DMS114 treated with DMSO at 0.1 percent for 48 hours (cell line): ENCODE data around the gene CAMKK1.
"Not testable (repeated sequence)": the region's sequence is repeated elsewhere in the genome, so short reads cannot be mapped to it uniquely, and the experiment has no call there.

Experiments used
- DNase-seq: peaks from one replicate; lab custom pipeline; 2025; ENCODE audit not compliant: unreplicated experiment; lab: John Stamatoyannopoulos, UW

CAMKK1 gene

DNA sequence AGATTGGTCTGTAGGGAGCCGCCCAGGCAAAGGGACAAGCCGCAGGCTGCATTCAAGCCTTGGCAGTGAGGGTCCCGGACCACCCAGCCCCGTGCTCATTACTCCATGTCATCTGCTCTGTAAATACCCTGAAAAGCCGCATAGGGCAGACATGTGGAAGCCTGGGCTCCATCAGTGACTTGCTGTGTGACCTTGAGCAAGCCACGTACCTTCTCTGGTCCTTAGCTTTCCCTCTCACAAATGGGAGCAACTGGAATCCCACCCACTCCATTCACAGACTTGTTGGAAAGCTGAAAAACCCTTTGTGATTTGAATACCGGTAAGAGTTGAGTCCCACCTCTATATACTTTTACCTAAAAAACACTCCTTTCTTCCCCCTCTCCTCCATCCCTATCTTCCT lies 11.9 kb downstream of the CAMKK1 start:
- no peak for DNase-seq

- no peak for DNase-seq
Observed at GRCh38 chr17:3879591-3880417, 13.0 kb downstream of the CAMKK1 start.

- DNase-seq = no peak
Observed at GRCh38 chr17:3879186-3879585, 13.7 kb downstream of the CAMKK1 start.

DNA sequence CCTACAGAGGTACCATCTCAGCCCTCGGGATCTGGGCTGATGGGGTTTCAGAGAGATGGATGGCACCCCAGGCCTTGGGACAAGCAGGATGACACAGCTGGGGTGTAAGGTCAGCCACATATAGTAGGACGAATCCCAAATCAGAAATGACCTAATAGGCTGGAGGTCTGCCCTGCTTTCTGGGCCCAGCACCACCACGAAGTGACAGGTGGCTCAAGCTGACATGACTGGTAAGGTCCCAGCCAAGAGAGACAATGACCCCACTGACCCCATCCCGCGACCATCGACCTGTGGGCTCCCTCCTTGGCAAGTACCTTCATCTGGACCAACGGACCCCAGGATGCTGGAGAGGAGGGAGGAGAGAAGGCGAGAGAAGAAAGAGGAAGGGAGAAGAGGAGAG lies 15.6 kb downstream of the CAMKK1 start:
- DNase-seq = no peak

- DNase-seq = no peak
Observed at GRCh38 chr17:3875317-3875716, 17.5 kb downstream of the CAMKK1 start.

DNA sequence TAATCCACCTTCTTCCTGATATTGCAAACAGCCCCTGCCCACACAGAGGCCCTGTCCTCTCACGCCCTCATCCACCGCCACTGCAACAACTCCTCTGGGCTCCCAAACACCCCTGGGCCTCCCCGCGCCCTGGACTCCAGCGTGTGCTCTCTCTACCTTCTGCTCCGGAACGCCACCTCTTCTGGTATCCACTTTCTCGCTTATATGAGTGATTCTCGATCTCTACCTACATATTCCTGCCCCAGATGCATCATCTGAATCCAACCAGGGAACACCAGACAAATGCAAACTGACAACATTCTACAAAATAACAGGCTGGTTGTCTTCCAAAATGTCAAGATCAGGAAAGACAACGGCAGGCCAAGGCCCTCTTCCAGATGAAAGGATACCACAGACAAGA lies 19.0 kb downstream of the CAMKK1 start:
- no peak for DNase-seq

DNA sequence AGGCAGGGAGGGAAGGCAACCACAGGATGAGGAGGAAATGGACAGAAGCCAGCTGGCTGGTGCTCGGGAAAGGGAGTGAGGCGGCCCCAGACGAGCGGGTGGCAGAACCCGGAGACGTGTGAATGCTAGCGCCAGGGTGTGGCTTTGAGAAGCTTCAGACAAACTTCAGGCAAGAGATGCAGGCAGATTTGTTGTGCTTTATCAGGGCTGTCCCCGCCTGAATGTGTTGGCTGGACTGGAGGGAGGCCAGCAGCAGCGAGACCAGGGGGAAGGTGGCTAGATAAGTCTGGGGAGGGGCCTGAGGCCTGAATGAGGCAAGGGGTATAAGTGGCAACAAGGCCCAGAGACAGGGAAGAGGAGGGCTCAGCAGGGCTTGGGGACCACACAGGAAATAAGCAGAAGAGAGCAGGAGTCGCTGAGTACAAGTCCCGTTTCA lies 22.0 kb downstream of the CAMKK1 start:
- DNase-seq = no peak

GRCh38 chr17:3867606-3868005 lies 25.2 kb downstream of the CAMKK1 start:
- DNase-seq = no peak

DNA sequence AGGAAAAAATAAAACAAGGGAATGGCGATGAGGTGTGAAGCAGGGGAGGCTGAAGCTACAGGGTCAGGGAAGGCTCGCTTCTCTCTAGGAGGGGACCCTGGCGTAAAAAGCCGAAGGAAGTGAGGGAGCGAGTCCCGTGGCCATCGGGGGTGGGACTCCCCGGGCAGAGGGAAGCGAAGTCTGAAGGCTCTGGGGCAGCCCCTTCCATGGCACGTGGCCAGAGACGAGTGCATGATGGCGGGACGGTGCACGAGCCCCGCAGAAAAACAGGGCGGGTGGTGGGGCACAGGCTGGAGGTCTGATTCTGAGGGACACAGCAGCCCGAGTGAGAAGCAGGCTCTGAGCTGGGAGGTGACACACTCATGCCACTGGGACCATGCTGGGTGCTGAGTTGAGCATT lies 25.7 kb downstream of the CAMKK1 start:
- no peak for DNase-seq

- DNase-seq = no peak
Observed at GRCh38 chr17:3866276-3866675, 26.6 kb downstream of the CAMKK1 start.

DNA sequence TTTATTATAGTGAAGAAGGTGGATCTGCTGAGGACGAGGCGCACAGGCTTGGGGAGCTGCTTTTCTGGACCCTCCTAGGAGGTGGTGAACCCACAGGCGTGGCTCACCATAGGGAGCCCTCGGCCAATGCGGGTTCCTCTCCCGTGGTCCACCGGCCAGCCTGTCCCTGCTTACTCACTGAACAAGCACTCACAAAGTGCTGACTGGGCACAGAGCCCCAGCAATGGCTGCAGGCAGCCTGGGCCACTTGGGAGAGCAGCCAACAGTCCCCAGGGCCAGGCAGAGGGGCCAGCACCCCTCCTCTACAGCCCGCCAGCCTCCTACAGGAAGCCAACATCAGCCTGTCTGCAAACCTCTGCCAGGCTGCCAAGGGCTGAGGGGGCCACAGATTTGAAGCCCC lies 27.7 kb downstream of the CAMKK1 start:
- no peak for DNase-seq

DNA sequence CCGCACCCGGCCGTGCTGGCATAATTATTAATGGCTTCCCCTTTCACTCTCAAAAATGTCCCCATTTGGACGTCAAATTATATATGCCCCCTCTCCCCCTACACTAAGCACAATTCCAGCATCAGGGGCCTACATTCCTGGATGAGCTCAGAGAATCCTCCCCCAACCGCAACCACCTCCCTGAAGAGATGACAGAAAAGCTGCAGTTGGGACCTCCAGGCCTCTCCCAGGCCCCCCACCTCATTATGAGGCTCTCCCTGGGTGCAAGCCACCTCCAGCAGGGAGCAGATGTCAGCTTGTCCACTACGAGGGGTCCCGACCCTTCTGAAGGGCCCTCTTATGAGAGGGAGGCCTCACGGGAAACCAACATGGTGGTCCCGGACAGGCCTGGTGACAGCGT lies 28.3 kb downstream of the CAMKK1 start:
- no peak for DNase-seq

DNA sequence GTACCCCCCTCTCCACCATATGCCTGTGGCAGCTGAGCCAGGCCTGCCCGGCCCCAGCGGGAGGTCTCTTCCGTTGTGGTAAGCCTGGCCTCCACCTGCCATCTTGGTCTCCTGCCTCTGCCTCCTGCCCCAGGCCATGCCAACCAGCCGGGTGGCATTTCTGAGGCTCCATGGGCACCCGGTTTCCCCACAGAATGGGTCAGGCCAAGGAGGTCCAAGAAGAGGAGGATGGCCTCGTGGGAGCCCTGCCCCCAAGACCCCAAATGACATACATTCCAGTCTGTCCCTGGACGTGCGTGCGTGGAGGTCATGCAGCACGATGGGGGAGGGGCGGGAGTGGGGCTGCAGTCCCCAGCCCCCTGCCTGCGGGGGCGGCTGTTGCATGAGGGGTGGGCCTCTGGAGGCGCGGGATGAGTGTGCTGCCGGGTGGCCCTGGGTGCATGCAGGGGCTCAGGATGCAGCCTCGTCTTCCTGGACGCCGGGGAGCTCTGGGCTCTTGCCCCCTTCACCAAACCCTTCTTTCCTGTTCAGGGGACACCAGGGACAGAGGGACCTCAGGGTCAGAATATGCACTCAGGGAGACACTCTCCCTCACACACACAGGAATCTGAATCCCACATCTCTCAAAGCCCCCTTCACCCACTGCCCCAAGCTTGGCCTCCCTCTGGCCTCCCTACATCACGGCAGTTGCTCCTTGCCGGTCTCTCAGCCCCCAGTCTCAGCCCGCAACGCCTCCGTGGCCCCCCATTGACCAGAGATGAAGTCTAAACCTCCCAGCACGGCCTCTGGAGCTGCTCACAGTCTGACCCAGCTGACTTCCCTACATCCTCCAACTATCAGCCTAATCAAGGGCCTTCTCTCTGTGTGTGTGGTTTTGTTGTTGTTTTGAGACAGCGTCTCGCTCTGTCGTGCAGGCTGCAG lies 30.8 kb downstream of the CAMKK1 start:
- DNase-seq = no peak

- DNase-seq = no peak
Observed at GRCh38 chr17:3860939-3861700, 31.7 kb downstream of the CAMKK1 start.

DNA sequence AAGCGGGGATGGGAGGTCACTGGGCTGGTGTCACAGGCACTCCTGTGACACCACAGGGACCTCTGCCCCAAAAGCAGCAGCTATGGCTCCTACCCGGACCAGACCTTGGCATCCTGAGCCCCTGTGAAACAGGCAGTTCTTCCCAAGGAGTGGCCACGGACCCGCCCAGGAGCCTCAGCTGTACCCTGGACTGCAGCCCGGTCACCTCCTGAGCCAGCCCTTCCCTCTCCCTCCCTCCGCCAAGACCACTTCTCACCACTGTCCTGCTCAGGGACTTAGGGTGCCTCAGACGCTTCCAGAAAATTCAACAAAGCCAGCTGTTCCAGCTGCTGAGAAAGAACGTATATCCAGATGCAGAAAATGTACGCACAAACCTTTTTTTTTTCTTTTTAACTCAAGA lies 32.9 kb downstream of the CAMKK1 start:
- no peak for DNase-seq

- DNase-seq = no peak
Observed at GRCh38 chr17:3857261-3858105, 35.4 kb downstream of the CAMKK1 start.

DNA sequence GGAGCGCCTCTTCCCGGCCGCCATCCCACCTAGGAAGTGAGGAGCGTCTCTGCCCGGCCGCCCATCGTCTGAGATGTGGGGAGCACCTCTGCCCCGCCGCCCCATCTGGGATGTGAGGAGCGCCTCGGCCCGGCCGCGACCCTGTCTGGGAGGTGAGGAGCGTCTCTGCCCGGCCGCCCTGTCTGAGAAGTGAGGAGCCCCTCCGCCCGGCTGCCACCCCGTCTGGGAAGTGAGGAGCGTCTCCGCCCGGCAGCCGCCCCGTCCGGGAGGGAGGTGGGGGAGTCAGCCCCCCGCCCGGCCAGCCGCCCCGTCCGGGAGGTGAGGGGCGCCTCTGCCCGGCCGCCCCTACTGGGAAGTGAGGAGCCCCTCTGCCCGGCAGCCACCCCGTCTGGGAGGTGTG lies 38.6 kb downstream of the CAMKK1 start:
- not testable (repeated sequence) for DNase-seq

- no peak for DNase-seq
Observed at GRCh38 chr17:3852561-3852960, 40.3 kb downstream of the CAMKK1 start.

DNA sequence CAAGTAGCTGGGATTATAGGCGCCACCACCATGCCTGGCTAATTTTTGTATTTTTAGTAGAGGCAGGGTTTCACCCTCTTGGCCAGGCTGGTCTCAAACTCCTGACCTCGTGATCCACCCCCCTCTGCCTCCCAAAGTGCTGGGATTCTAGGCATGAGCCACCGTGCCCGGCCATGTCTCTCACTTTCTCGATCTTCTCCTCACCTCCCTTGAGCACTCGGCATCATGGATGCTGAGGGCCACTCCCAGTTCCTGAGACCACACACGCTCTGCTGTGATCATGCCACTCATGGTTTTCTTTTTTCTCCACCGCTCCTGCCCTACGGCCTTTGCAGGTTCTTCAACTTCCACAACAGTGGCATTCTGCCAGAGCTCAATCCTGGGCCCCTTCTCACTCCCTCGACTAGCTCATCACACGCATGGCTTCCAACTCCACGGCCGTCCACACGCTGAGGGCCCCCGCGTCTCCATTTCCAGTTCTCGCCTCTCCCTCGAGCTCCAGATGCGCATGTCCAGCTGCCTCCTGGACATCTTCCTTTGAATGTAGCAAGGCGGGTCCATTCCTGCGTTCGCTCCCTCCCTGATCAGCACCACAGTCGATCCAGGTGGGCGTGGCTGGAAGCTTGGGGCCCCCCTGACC lies 41.3 kb downstream of the CAMKK1 start:
- DNase-seq = no peak
